DOHH2 (cell line): ENCODE data around the gene ZSCAN4.

Experiments used
- H3F3A ChIP-seq: fragments of 200-600 bp; sonication (generic), shearing (Covaris generic); 2 replicates; pipeline ENCODE4 v1.6.0; 2016; ENCODE audit warnings: antibody characterized with exemption, mild to moderate bottlenecking; ENCODE audit not compliant: control insufficient read depth, insufficient read depth
- H3K27ac ChIP-seq: fragments of 200-600 bp; sonication (generic); 2 replicates; pipeline ENCODE4 v1.5.1; 2014; ENCODE audit warnings: low read depth, mild to moderate bottlenecking, low read length, moderate library complexity
- H3K27me3 ChIP-seq: fragments of 200-600 bp; sonication (generic); 2 replicates; pipeline ENCODE4 v1.6.1; 2014; ENCODE audit warnings: mild to moderate bottlenecking, low read length, mixed read lengths; ENCODE audit not compliant: control insufficient read depth
- H3K36me3 ChIP-seq: fragments of 200-600 bp; sonication (generic); 2 replicates; pipeline ENCODE4 v1.6.1; 2014; ENCODE audit warnings: mild to moderate bottlenecking, low read length, moderate library complexity, mixed read lengths; ENCODE audit not compliant: control insufficient read depth
- H3K4me1 ChIP-seq: fragments of 200-600 bp; sonication (generic); 2 replicates; pipeline ENCODE4 v1.6.1; 2014; ENCODE audit warnings: mild to moderate bottlenecking, low read length, mixed read lengths; ENCODE audit not compliant: control insufficient read depth
- H3K4me2 ChIP-seq: fragments of 200-600 bp; sonication (generic); 2 replicates; pipeline ENCODE4 v1.6.0; 2014; ENCODE audit warnings: mild to moderate bottlenecking, low read length, moderate library complexity
- H3K4me3 ChIP-seq: fragments of 200-600 bp; sonication (generic); 2 replicates; pipeline ENCODE4 v1.5.1; 2014; ENCODE audit warnings: mild to moderate bottlenecking, low read length, mixed read lengths
- H3K79me2 ChIP-seq: fragments of 200-600 bp; sonication (generic); 2 replicates; pipeline ENCODE4 v1.6.1; 2014; ENCODE audit warnings: mild to moderate bottlenecking, low read length, mixed read lengths; ENCODE audit not compliant: control insufficient read depth
- H3K9me2 ChIP-seq: fragments of 200-600 bp; sonication (generic); replicated peaks from 2 replicates; pipeline ENCODE4 v1.6.1; 2014; ENCODE audit warnings: mild to moderate bottlenecking, low read length, mixed read lengths; ENCODE audit not compliant: control insufficient read depth
- H3K9me3 ChIP-seq: fragments of 200-600 bp; sonication (generic); 2 replicates; pipeline ENCODE4 v1.6.1; 2014; ENCODE audit warnings: antibody characterized with exemption, low read length, mixed read lengths; ENCODE audit not compliant: control insufficient read depth, insufficient read depth
- H4K20me1 ChIP-seq: fragments of 200-600 bp; sonication (generic); 2 replicates; pipeline ENCODE4 v1.6.0; 2014; ENCODE audit warnings: low read depth, mild to moderate bottlenecking, antibody characterized with exemption, low read length, moderate library complexity; ENCODE audit not compliant: control insufficient read depth, insufficient read depth
- CTCF ChIP-seq: fragments of 200-600 bp; sonication (generic); IDR thresholded peaks from one replicate; pipeline ENCODE4 v1.5.1; 2014; ENCODE audit warnings: antibody characterized with exemption, mild to moderate bottlenecking, low read depth, low read length; ENCODE audit not compliant: poor library complexity, severe bottlenecking
- EZH2phosphoT487 ChIP-seq: fragments of 200-600 bp; sonication (generic); IDR thresholded peaks from 2 replicates; pipeline ENCODE4 v1.6.1; 2017; ENCODE audit warnings: borderline replicate concordance, mild to moderate bottlenecking, antibody characterized with exemption, low read length, moderate library complexity, mixed read lengths

Gene ZSCAN4

GRCh38 chr19:57706346-57706745, 37.6 kb downstream of the ZSCAN4 start:
- peaks cover 42% of the 10 kb centered on the region for H3K9me3 ChIP-seq
- H3K4me2 ChIP-seq, result no peak overlapping the region
- H3K9me2 ChIP-seq, result no peaks in the 10 kb centered on the region
- no peaks in the 10 kb centered on the region for H3K79me2 ChIP-seq
- TF ChIP-seq EZH2phosphoT487 (no peak), CTCF (no peak)
- no peaks in the 10 kb centered on the region for H4K20me1 ChIP-seq
- no peak overlapping the region for H3K4me3 ChIP-seq
- no peaks in the 10 kb centered on the region for H3K27me3 ChIP-seq
- H3K36me3 ChIP-seq, result no peaks in the 10 kb centered on the region
- no peaks in the 10 kb centered on the region for H3K4me1 ChIP-seq
- H3F3A ChIP-seq, result no peaks in the 10 kb centered on the region
- no peak overlapping the region for H3K27ac ChIP-seq

GRCh38 chr19:57708641-57709361, 40.1 kb downstream of the ZSCAN4 start, which contains the start of gene ZNF154:
ZNF154 (minus strand) TSS chr19:57709204; CDS start chr19:57708971, 233 bp downstream.
- Histone ChIP-seq H3K4me2 (no peak within 1 kb of the TSS), H3K27ac (no peak within 1 kb of the TSS), H3K36me3 (no peaks in the 10 kb centered on the region), H3F3A (no peaks in the 10 kb centered on the region), H3K4me3 (no peak within 1 kb of the TSS), H3K4me1 (no peaks in the 10 kb centered on the region), H3K9me3 (peaks cover 29% of the 10 kb centered on the region), H3K9me2 (no peaks in the 10 kb centered on the region), H3K27me3 (no peaks in the 10 kb centered on the region), H4K20me1 (no peaks in the 10 kb centered on the region), H3K79me2 (no peaks in the 10 kb centered on the region)
- TF ChIP-seq CTCF, result no peak
- no peak for TF ChIP-seq EZH2phosphoT487

GRCh38 chr19:57709616-57710015, 40.9 kb downstream of the ZSCAN4 start:
- H4K20me1 ChIP-seq, result no peaks in the 10 kb centered on the region
- H3K27me3 ChIP-seq, result no peaks in the 10 kb centered on the region
- H3K36me3 ChIP-seq, result no peaks in the 10 kb centered on the region
- no peak overlapping the region for H3K27ac ChIP-seq
- no peak overlapping the region for H3K4me3 ChIP-seq
- H3F3A ChIP-seq, result no peaks in the 10 kb centered on the region
- no peaks in the 10 kb centered on the region for H3K79me2 ChIP-seq
- H3K4me1 ChIP-seq, result no peaks in the 10 kb centered on the region
- peaks cover 32% of the 10 kb centered on the region for H3K9me3 ChIP-seq
- TF ChIP-seq CTCF, result no peak
- no peak for TF ChIP-seq EZH2phosphoT487
- H3K9me2 ChIP-seq, result no peaks in the 10 kb centered on the region
- no peak overlapping the region for H3K4me2 ChIP-seq
